Middle frontal gyrus (tissue), 1 donor: ENCODE measurements around the gene REEP3.
"Not testable (repeated sequence)": the region's sequence is repeated elsewhere in the genome, so short reads cannot be mapped to it uniquely, and the experiment has no call there.

ENCODE experiments used
- DNase-seq: peaks from one replicate; pipeline ENCODE4 v3.0.0-alpha.2; 2015; ENCODE audit warnings: low spot score; ENCODE audit errors: extremely low spot score

Gene REEP3

DNA sequence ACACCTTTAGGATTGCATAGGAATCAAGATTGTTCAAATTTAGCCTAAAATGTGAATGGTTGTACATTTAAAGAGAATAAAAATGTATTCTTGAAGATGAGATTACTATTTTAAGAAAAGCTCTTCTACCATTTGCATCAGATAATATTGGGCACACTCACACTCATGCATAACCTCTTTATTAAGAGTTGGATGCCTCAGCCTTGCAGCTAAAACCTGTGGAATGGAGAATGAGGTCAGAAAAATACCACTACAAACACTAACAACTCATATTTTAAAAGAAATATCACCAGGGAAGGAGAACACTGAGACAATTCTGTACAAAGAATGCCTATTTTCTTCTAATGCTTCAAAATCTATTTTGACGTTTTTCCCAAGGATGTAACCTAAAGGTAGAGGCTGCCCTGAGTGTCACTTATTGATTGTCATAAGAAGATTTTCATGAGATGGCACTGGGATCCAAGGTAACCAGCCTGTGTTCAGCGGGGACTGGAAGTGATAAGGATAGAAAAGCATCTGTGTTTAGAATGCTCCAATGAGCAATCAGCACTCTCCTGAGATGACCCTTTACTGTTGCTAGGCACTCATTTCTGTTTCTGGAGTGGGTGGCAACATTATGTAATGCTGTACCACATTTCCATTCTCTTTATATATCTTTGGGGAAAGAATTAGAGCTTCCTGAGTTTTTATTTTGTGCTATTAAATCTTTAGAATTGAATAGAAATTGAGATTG, 26.6 kb downstream of the REEP3 start:
- DNase-seq = peak; percentile 53

- DNase-seq = no peak
These were observed 27.7 kb downstream of the REEP3 start for GRCh38 chr10:63548860-63549259.

DNA sequence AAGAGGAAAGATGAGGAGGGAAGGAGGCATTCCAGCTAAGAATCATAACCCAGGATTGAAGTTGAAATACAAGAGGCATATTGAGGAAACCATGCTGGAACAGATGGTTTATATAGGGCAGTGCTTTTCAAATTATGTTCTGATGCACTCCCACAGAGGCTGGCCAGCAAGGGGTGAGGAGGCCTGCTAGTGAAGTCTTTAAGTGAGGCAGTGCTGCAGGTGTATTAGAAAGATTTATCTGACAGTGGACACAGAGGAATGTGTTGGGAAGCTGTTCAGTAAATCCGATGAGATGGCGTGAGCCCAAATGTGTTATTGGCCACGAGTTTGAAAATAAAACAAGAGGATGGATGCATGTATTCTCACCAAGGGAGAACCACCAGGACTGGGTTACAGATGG, 28.6 kb downstream of the REEP3 start:
- no peak for DNase-seq

GRCh38 chr10:63553031-63553430, 31.8 kb downstream of the REEP3 start:
- DNase-seq = no peak

DNA sequence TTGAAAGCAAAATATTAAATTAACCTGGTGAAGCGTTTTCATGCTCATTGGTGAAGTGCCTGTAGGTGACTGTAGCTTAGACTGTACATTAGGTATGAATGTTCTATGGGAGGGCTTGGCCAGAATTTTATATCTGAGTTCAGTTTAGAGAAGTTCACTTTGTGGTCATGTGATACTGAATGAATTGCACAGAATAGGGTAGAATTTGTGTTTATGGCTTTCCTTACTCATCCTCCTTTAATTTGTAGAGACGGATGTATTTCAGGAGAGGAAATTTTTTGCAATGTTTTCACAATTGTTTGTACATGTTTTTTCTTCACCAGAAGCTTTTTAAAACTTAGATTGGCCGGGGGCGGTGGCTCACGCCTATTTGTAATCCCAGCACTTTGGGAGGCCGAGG, 32.3 kb downstream of the REEP3 start:
- DNase-seq = no peak

DNA sequence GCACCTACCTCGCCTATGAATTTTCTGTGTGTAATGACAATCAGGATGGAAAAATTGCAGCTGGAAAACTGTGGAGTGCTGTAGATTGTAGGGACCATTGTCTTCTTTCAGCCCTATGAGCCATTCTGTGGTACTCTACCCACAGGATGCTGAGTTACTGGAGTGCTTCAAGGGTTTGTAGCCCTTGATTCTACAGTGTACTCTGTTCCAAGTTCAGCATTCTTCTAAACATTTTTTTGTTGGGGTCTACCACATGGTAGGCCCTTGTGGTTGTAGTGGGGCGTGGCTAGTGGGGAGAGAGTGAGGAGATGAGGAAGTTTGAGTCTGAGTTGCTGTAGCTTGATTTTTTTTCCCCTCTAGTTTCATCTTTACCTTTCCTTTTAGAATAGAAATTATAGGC, 33.5 kb downstream of the REEP3 start:
- no peak for DNase-seq

DNA sequence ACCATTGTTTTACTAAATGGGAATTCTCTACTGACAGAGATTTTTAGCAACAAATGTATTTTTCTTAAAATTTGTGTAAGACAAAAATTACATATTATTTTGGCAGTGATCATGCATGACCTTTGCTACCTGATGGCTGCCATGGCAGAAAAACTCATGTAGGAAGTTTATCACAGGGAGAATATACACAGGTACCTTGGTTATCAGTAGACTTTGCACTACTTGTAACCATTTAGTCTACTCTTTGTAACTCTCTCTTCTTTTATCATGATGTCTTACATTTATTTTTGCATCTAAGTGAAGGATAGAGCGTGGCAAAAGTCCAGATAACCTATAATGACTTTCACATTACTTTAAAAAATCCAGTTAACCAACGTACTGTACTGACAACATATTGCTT, 34.1 kb downstream of the REEP3 start:
- DNase-seq = no peak

DNA sequence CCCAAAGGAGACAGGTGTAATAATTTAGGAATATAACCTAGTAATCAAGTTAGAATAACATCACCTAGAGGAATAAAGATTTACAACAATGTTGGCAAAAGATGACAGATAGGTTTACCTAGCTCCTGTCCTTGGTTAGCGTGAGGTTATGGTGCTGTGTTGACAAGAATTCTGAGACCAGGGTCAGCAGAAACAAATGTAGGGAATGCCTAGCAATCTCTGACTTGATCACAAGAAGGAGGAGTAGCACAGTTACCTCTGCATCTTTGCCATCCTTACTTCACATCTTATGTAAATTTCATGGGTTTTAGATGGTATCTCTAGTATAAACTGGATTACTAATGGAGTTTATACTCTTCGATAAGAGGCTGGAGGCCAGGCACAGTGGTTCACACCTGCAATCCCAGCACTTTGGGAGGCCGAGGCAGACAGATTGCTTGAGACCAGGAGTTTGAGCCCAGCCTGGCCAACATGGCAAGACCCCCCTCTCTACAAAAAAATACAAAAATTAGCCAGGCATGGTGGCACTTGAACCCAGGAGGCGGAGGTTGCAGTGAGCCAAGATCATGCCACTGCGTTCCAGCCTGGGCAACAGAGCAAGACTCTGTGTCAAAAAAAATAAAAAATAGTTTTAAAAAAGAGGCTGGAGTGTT, 37.1 kb downstream of the REEP3 start:
- DNase-seq = no peak

DNA sequence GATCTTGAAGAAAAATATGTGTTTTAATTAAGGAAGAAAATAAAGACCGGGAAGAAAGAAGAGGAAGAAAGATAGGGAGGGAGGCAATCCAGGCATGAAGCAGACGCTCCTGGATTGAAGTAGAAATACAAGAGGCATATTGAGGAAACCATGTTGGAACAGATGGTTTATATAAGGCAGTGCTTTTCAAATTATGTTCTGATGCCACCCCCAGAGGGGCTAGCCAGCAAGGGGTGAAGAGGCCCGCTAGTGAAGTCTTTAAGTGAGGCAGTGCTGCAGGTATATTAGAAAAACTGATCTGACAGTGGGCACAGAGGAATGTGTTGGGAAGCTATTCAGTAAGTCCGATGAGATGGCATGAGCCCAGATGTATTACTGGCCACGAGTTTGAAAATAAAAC, 40.1 kb downstream of the REEP3 start:
- no peak for DNase-seq

DNA sequence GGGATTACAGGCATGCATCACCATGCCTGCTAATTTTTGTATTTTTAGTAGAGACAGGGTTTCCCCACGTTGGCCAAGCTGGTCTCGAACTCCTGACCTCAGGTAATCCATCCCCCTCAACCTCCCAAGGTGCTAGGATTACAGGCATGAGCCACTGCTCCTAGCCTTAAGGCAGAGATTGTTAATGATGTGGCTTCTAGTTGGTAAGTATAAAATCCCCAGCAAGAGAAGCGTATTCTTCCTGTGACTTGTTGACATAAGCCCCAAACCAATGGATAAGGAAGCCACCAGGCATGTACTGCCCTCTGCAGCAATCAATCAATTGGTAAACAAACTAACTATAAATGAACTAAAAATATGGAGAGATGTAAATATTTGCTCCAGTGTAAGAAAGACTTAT, 41.2 kb downstream of the REEP3 start:
- no peak for DNase-seq

GRCh38 chr10:63562857-63563256, 41.7 kb downstream of the REEP3 start:
- DNase-seq = no peak

GRCh38 chr10:63563623-63564022, 42.4 kb downstream of the REEP3 start:
- DNase-seq = no peak

- not testable (repeated sequence) for DNase-seq
These were observed 43.5 kb downstream of the REEP3 start for GRCh38 chr10:63564731-63565130.

DNA sequence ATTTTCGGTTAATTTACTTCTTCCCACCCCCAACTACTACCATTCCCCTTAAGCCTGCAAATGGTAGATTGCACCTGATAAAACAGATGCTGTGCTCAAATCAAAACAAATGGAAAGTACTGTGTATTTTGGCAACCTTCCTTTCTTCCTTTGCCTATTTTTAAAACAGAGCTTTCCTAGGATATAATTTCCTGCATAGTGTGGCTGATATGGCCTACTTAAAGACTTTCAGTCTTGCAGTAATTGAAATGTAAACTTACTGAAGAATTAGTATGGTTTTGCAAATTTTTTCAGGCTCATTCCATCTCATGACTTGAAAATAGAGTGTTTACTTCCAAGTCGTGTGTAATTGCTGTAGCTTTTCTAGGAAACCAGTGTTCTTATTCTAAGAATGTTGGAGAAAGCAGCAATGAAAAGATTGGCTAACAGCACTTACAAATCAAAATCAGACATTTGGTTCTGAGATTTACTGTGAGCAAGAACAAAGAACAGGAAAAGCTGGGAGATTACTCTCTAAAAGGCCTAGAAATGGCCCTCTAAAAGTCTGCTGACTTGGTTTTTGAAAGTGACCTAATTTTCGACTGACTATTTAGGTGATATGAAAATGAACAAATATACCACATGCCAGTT, 52.0 kb downstream of the REEP3 start:
- DNase-seq = no peak

GRCh38 chr10:63574011-63574410, 52.8 kb downstream of the REEP3 start:
- no peak for DNase-seq

- DNase-seq = no peak
These were observed 55.3 kb downstream of the REEP3 start for GRCh38 chr10:63576501-63576900.

- DNase-seq = no peak
These were observed 57.3 kb downstream of the REEP3 start for GRCh38 chr10:63578501-63578900.

DNA sequence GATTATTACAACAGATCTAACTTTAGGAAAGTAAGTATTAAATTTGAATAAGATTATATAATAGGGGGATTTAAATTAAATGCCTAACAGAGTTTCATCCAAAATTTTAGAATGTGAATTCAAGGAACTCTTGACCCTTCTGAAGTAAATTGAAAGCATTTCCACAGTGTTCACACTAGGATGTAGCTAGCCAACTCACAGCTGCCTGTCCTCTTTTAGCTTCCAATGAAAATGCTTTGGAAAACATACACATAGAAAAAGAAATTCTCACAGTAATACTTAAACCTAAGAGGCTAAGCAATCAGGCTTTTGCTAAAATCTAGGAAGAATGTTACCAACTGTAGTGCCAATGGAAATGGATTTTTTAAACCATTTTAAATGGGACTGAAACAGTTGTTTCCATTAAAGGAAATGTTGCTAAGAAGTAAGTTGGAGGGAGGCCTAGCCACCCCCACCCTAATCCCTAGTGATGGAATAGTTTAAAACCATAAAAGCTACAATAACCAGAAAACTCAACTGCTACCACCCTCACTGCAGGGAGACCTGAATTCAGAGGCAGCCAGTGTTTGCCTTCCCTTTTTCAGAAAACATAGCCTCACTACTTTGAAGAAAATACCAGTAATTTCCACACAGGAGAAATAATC, 58.3 kb downstream of the REEP3 start:
- DNase-seq = no peak

- DNase-seq = no peak
These were observed 61.5 kb downstream of the REEP3 start for GRCh38 chr10:63582690-63583089.

GRCh38 chr10:63583397-63583796, 62.2 kb downstream of the REEP3 start:
- no peak for DNase-seq

DNA sequence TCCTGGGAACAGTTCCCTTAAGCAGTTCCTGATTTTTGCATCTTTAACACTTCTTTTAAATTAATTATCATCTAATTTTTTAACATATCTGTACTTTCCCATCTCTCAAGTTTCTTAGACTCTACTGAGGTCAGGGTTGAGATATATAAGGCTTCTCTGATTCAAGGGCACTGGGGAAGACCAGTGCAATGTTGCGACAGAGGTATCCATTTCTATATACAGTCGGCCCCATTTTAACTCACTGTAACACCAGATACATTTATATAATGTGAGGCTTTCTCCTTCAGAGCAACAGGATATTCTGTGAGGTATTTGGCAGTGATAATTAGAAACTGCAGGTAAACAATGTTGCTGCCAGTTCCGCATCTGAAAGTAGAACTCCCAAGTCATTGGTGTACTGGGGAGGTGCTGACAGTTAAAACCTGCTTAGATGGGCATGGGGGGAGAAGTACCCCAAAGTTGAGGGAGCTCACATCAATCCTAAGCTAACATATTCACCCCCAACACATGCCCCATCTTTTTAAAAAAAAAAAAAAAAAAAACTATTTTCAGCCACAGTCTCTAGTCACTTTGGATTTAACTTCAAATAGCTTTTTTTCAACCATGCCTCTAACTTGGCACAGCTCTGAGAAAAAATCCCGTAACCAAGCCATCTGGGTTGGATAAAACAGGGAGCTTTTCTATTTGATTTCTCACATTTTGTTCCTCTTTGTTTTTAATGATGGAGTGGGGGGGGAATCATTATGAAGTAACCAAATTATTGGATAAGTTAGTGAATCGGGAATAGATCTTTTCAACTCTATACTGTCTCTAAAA, 62.9 kb downstream of the REEP3 start:
- no peak for DNase-seq

DNA sequence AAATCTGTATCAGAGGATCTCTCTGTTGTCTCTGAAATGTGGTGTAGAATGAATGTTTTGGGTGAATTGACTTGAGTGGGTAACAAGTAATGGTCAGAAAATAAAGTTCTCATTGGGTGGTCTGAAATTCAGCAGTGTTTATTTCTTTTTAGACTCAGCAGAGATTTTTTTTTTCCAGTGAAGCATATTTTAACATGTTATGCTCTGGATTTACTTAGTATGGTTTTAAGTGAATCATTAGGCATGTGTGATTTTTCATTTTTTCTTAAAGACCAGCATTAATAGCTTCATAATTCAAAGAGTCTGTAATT, 63.5 kb downstream of the REEP3 start:
- DNase-seq = no peak
